ENCODE results near the gene GTF2A1. TPM values are rescaled to one million over a fixed set of nuclear protein-coding genes. Genes with fewer than 3 reads are reported as not detected.

Gene GTF2A1
- total RNA-seq, 1 donor from 2014 or later, result 47.9 TPM

- Histone ChIP-seq H3K36me3 (peaks cover 33 to 81% of the 10 kb centered on the region in 2 donors), H3K9me3 (no peaks in the 10 kb centered on the region), H3K27me3 (no peaks in the 10 kb centered on the region), H3K27ac (no peak overlapping the region), H3K4me1 (no peaks in the 10 kb centered on the region), H3K4me3 (no peak overlapping the region)
- DNase-seq (ENCODE audit: low spot score in 2 of 2), result no peak
- no peak for TF ChIP-seq CTCF (IDR thresholded peaks at IDR 0.05)
- intact Hi-C loops (cut with DNase I), result no loop called here
These were observed 28.2 kb downstream of the GTF2A1 start for GRCh38 chr14:81192594-81192993.

- H3K9me3 ChIP-seq, result no peaks in the 10 kb centered on the region
- TF ChIP-seq CTCF (IDR thresholded peaks at IDR 0.05), result no peak
- intact Hi-C loops (cut with DNase I), result no loop called here
- H3K4me3 ChIP-seq, result no peak overlapping the region
- H3K4me1 ChIP-seq, result no peaks in the 10 kb centered on the region
- peaks cover 8 to 65% of the 10 kb centered on the region in 2 donors for H3K36me3 ChIP-seq
- no peak overlapping the region for H3K27ac ChIP-seq
- DNase-seq (ENCODE audit: low spot score in 2 of 2), result no peak
- H3K27me3 ChIP-seq, result no peaks in the 10 kb centered on the region
These were observed 32.8 kb downstream of the GTF2A1 start for GRCh38 chr14:81187832-81188522.

- intact Hi-C loops (cut with DNase I), result no loop called here
- Histone ChIP-seq H3K27me3 (no peaks in the 10 kb centered on the region), H3K9me3 (no peaks in the 10 kb centered on the region), H3K27ac (no peak overlapping the region), H3K4me1 (peaks cover 0 to 11% of the 10 kb centered on the region in 2 donors), H3K36me3 (peaks cover 2 to 19% of the 10 kb centered on the region in 2 donors), H3K4me3 (no peak overlapping the region)
- DNase-seq (ENCODE audit: low spot score in 2 of 2), result no peak
- no peak for TF ChIP-seq CTCF (IDR thresholded peaks at IDR 0.05)
These were observed 41.1 kb downstream of the GTF2A1 start for GRCh38 chr14:81179631-81180030.

- Histone ChIP-seq H3K27ac (peak overlapping the region in 1 of 2 donors; percentile 42), H3K4me1 (peaks cover 0 to 11% of the 10 kb centered on the region in 2 donors), H3K36me3 (peaks cover 2 to 11% of the 10 kb centered on the region in 2 donors), H3K27me3 (no peaks in the 10 kb centered on the region), H3K9me3 (no peaks in the 10 kb centered on the region), H3K4me3 (no peak overlapping the region)
- TF ChIP-seq CTCF (IDR thresholded peaks at IDR 0.05), result no peak
- intact Hi-C loops (cut with DNase I), result no loop called here
- DNase-seq (ENCODE audit: low spot score in 2 of 2), result no peak
These were observed 42.7 kb downstream of the GTF2A1 start for GRCh38 chr14:81178063-81178462.

- no peaks in the 10 kb centered on the region for H3K9me3 ChIP-seq
- peaks cover 0 to 11% of the 10 kb centered on the region in 2 donors for H3K4me1 ChIP-seq
- intact Hi-C loops (cut with DNase I), result no loop called here
- no peak for TF ChIP-seq CTCF (IDR thresholded peaks at IDR 0.05)
- H3K4me3 ChIP-seq, result peak overlapping the region; percentile 23 to 28
- no peaks in the 10 kb centered on the region for H3K27me3 ChIP-seq
- H3K27ac ChIP-seq, result peak overlapping the region; percentile 40 to 42
- no peak for DNase-seq (ENCODE audit: low spot score in 2 of 2)
- H3K36me3 ChIP-seq, result peaks cover 2 to 11% of the 10 kb centered on the region in 2 donors
These were observed 43.5 kb downstream of the GTF2A1 start for GRCh38 chr14:81177225-81177624.
